ENCODE measurements around the gene FSTL3. TPM values are rescaled to one million over a fixed set of nuclear protein-coding genes. Genes with fewer than 3 reads are reported as not detected.

The FSTL3 gene
- total RNA-seq, 2 donors from 2014 or later, result 69.3 to 241 TPM

GRCh38 chr19:731000-731399, 54.8 kb downstream of the FSTL3 start:
- intact Hi-C loops (cut with DNase I), result no loop called here
- no peaks in the 10 kb centered on the region for H3K36me3 ChIP-seq
- no peaks in the 10 kb centered on the region for H3K27me3 ChIP-seq (replicated peaks; ENCODE audit: insufficient read depth)
- no peaks in the 10 kb centered on the region for H3K4me1 ChIP-seq (replicated peaks)
- DNase-seq (ENCODE audit: low spot score), result no peak
- no peak overlapping the region for H3K4me3 ChIP-seq
- H3K27ac ChIP-seq, result no peak overlapping the region
- WGBS, result 90% methylated on average over 16 of the region's 16 CpGs
- H3K9me3 ChIP-seq, result no peaks in the 10 kb centered on the region
- no peak for TF ChIP-seq POLR2A (IDR thresholded peaks at IDR 0.05)
- TF ChIP-seq CTCF (IDR thresholded peaks at IDR 0.05), result no peak
- TF ChIP-seq POLR2AphosphoS5 (IDR thresholded peaks at IDR 0.05), result no peak

- no peak for DNase-seq (ENCODE audit: low spot score)
- Histone ChIP-seq H3K9me3 (no peaks in the 10 kb centered on the region), H3K27me3 (replicated peaks; ENCODE audit: insufficient read depth) (no peaks in the 10 kb centered on the region), H3K27ac (no peak overlapping the region), H3K4me3 (no peak overlapping the region), H3K4me1 (replicated peaks) (no peaks in the 10 kb centered on the region), H3K36me3 (no peaks in the 10 kb centered on the region)
- intact Hi-C loops (cut with DNase I), result no loop called here
- 85% methylated on average over 24 of the region's 24 CpGs for WGBS
- TF ChIP-seq CTCF (IDR thresholded peaks at IDR 0.05) (no peak), POLR2A (IDR thresholded peaks at IDR 0.05) (no peak), POLR2AphosphoS5 (IDR thresholded peaks at IDR 0.05) (no peak)
Measured at GRCh38 chr19:732148-733069, 56.2 kb downstream of the FSTL3 start.

Other genes with a start within 250 kb of the FSTL3 start
- 10 to 100 TPM; 52.2 to 83.4 TPM for gene SHC2, start 215.4 kb upstream of the FSTL3 start, total RNA-seq
- under 1 TPM; 0.80 to 0.91 TPM for gene MADCAM1, start 179.9 kb upstream of the FSTL3 start, total RNA-seq
- 10 to 100 TPM; 90.0 to 94.9 TPM for gene TPGS1, start 168.9 kb upstream of the FSTL3 start, total RNA-seq
- gene CDC34, start 144.6 kb upstream of the FSTL3 start, total RNA-seq, result 100 to 1,000 TPM in 1 of 2 donors, 10 to 100 TPM in 1; 93.4 to 159 TPM
- gene GZMM, start 132.3 kb upstream of the FSTL3 start, total RNA-seq, result under 1 TPM in 1 of 2 donors, not detected in 1; 0.68 TPM
- gene BSG, start 103.8 kb upstream of the FSTL3 start, total RNA-seq, result 1,000 to 10,000 TPM in 1 of 2 donors, 100 to 1,000 TPM in 1; 557 to 1,261 TPM
- gene HCN2, start 86.5 kb upstream of the FSTL3 start, total RNA-seq, result 1 to 10 TPM in 1 of 2 donors, under 1 TPM in 1; 0.14 to 8.5 TPM
- gene POLRMT, start 42.9 kb upstream of the FSTL3 start, total RNA-seq, result 100 to 1,000 TPM in 1 of 2 donors, 10 to 100 TPM in 1; 34.7 to 106 TPM
- 1 to 10 TPM in 1 of 2 donors, not detected in 1; 4.4 TPM for gene FGF22, start 36.5 kb upstream of the FSTL3 start, total RNA-seq
- 100 to 1,000 TPM in 1 of 2 donors, 10 to 100 TPM in 1; 70.7 to 109 TPM for gene RNF126, start 13.2 kb upstream of the FSTL3 start, total RNA-seq
- 1 to 10 TPM in 1 of 2 donors, not detected in 1; 1.7 TPM for gene PRSS57, start 19.1 kb downstream of the FSTL3 start, total RNA-seq
- gene PALM, start 32.5 kb downstream of the FSTL3 start, total RNA-seq, result 10 to 100 TPM; 40.9 to 58.7 TPM
- gene MISP, start 74.7 kb downstream of the FSTL3 start, total RNA-seq, result 1 to 10 TPM; 7.3 to 9.3 TPM
- gene PTBP1, start 121.1 kb downstream of the FSTL3 start, total RNA-seq, result 100 to 1,000 TPM; 153 to 222 TPM
- gene PLPPR3, start 145.6 kb downstream of the FSTL3 start, total RNA-seq, result 10 to 100 TPM in 1 of 2 donors, under 1 TPM in 1; 0.27 to 20.3 TPM
- gene AZU1, start 151.4 kb downstream of the FSTL3 start, total RNA-seq, result 1 to 10 TPM in 1 of 2 donors, not detected in 1; 6.9 TPM
- gene PRTN3, start 164.6 kb downstream of the FSTL3 start, total RNA-seq, result 1 to 10 TPM in 1 of 2 donors, not detected in 1; 2.6 TPM
- 1 to 10 TPM in 1 of 2 donors, not detected in 1; 1.4 TPM for gene ELANE, start 175.9 kb downstream of the FSTL3 start, total RNA-seq
- 100 to 1,000 TPM in 1 of 2 donors, 10 to 100 TPM in 1; 92.2 to 167 TPM for gene CFD, start 183.3 kb downstream of the FSTL3 start, total RNA-seq
- 100 to 1,000 TPM in 1 of 2 donors, 10 to 100 TPM in 1; 65.1 to 114 TPM for gene MED16, start 216.8 kb downstream of the FSTL3 start, total RNA-seq
- not detected for gene RNU6-9, start 217.1 kb downstream of the FSTL3 start, total RNA-seq
- 10 to 100 TPM; 36.9 to 58.7 TPM for gene R3HDM4, start 236.8 kb downstream of the FSTL3 start, total RNA-seq
- not detected for gene KISS1R, start 240.9 kb downstream of the FSTL3 start, total RNA-seq
- 10 to 100 TPM in 1 of 2 donors, 1 to 10 TPM in 1; 3.8 to 18.7 TPM for gene ARID3A, start 249.6 kb downstream of the FSTL3 start, total RNA-seq